Thyroid gland (tissue), 4 donors: ENCODE results near the gene FAN1. TPM values are rescaled to one million over a fixed set of nuclear protein-coding genes. Genes with fewer than 3 reads are reported as not detected.

Experiments used
- DNase-seq, 2 donors: peaks; one replicate each; pipeline ENCODE4 v3.0.0-alpha.2; 2019
- H3K27ac ChIP-seq, 3 donors: fragments of 200-600 bp; sonication (generic); 1 replicate in 2 of 3; 2 replicates in 1 of 3; pipeline ENCODE4 v1.5.1; 2016 to 2019; ENCODE audit warnings: mild to moderate bottlenecking in 1 of 3, moderate library complexity in 1 of 3
- H3K27me3 ChIP-seq: fragments of 200-600 bp; sonication (generic); one replicate; pipeline ENCODE4 v1.5.1; 2019
- H3K36me3 ChIP-seq, 2 donors: fragments of 200-600 bp; sonication (generic); one replicate each; pipeline ENCODE4 v1.5.1; 2016 to 2019
- H3K4me1 ChIP-seq, 2 donors: fragments of 200-600 bp; sonication (generic); one replicate each; pipeline ENCODE4 v1.5.1; 2017 to 2019
- H3K4me3 ChIP-seq, 3 donors: fragments of 200-600 bp; sonication (generic); replicated peaks in 1 of 3; 1 replicate in 2 of 3; 2 replicates in 1 of 3; pipeline ENCODE4 v1.5.1; 2016; ENCODE audit warnings: mild to moderate bottlenecking in 1 of 3
- H3K9me3 ChIP-seq: fragments of 200-600 bp; sonication (generic); one replicate; pipeline ENCODE4 v1.5.1; 2017
- CTCF ChIP-seq, 6 experiments: fragments of 200-600 bp in 3 of 6; fragments of 450-650 bp in 3 of 6; sonication (generic) in 3 of 6; IDR thresholded peaks; one replicate each; pipeline ENCODE4 v1.5.1; 2016 to 2019; ENCODE audit warnings: antibody characterized with exemption in 6 of 6, mild to moderate bottlenecking in 2 of 6, inconsistent platforms in 1 of 6, moderate library complexity in 1 of 6
- POLR2A ChIP-seq, 2 donors: fragments of 450-650 bp; IDR thresholded peaks; one replicate each; pipeline ENCODE4 v1.6.1; 2017; ENCODE audit warnings: antibody characterized with exemption in 2 of 2, mild to moderate bottlenecking in 2 of 2, moderate library complexity in 1 of 2
- WGBS, 2 donors: methylation state at CpG; one replicate each; pipeline ENCODE4 v1.1.5; 2017; 5-methylcytosine and 5-hydroxymethylcytosine counted together
- intact Hi-C: fragments of 100-400 bp; cut with DNase I; formaldehyde crosslinking; loops from one replicate; pipeline ENCODE4 v1.15.1; 2023
- total RNA-seq, 4 donors: library from RNA; depleted of rRNA; stranded (reverse); fragments of >200 nt; gene quantifications; one replicate each; pipeline ENCODE4 v1.2.3, GENCODE V29; 2016

The FAN1 gene
- total RNA-seq, 4 donors from 2014 or later: 24.9 to 26.6 (median 25.9) TPM

GRCh38 chr15:30927148-30927761, 23.5 kb downstream of the FAN1 start:
- no peaks in the 10 kb centered on the region for H3K27me3 ChIP-seq
- peaks cover 19 to 22% of the 10 kb centered on the region in 2 donors for H3K36me3 ChIP-seq
- H3K9me3 ChIP-seq: no peaks in the 10 kb centered on the region
- TF ChIP-seq POLR2A (IDR thresholded peaks at IDR 0.05) (no peak), CTCF (IDR thresholded peaks at IDR 0.05) (no peak)
- H3K27ac ChIP-seq: no peak overlapping the region
- peaks cover 25 to 28% of the 10 kb centered on the region in 2 donors for H3K4me1 ChIP-seq
- WGBS, 2 donors: 85 to 89% methylated on average over 6 to 7 of the region's 7 CpGs
- no peak for DNase-seq
- H3K4me3 ChIP-seq: no peak overlapping the region
- intact Hi-C loops: no loop called here

- Histone ChIP-seq H3K27ac (no peak overlapping the region), H3K27me3 (no peaks in the 10 kb centered on the region), H3K4me1 (peaks cover 17 to 20% of the 10 kb centered on the region in 2 donors), H3K36me3 (peaks cover 19 to 22% of the 10 kb centered on the region in 2 donors), H3K4me3 (no peak overlapping the region), H3K9me3 (no peaks in the 10 kb centered on the region)
- TF ChIP-seq CTCF (IDR thresholded peaks at IDR 0.05) (no peak), POLR2A (IDR thresholded peaks at IDR 0.05) (no peak)
- DNase-seq: no peak
- 98 to 99% methylated on average over 3 to 5 of the region's 5 CpGs for WGBS, 2 donors
- intact Hi-C loops: no loop called here
Measured at GRCh38 chr15:30928076-30928475, 24.4 kb downstream of the FAN1 start.

GRCh38 chr15:30929064-30929669, 25.5 kb downstream of the FAN1 start:
- TF ChIP-seq CTCF (IDR thresholded peaks at IDR 0.05): no peak
- TF ChIP-seq POLR2A (IDR thresholded peaks at IDR 0.05): no peak
- intact Hi-C loops: no loop called here
- 79 to 85% methylated on average over 10 of the region's 10 CpGs for WGBS, 2 donors

GRCh38 chr15:30929982-30930381, 26.3 kb downstream of the FAN1 start:
- TF ChIP-seq CTCF (IDR thresholded peaks at IDR 0.05) (no peak), POLR2A (IDR thresholded peaks at IDR 0.05) (no peak)
- Histone ChIP-seq H3K9me3 (no peaks in the 10 kb centered on the region), H3K4me1 (peaks cover 0 to 1% of the 10 kb centered on the region in 2 donors), H3K27me3 (no peaks in the 10 kb centered on the region), H3K4me3 (no peak overlapping the region), H3K36me3 (peaks cover 22 to 23% of the 10 kb centered on the region in 2 donors), H3K27ac (no peak overlapping the region)
- intact Hi-C loops: no loop called here
- WGBS, 2 donors: 95 to 96% methylated on average over 4 of the region's 4 CpGs
- DNase-seq: no peak

More at GRCh38 chr15:30929064-30929669, 25.5 kb downstream of the FAN1 start:
- no peak overlapping the region for H3K4me3 ChIP-seq
- H3K27me3 ChIP-seq: no peaks in the 10 kb centered on the region
- no peaks in the 10 kb centered on the region for H3K9me3 ChIP-seq
- no peak for DNase-seq
- no peak overlapping the region for H3K27ac ChIP-seq
- peaks cover 19 to 22% of the 10 kb centered on the region in 2 donors for H3K36me3 ChIP-seq
- H3K4me1 ChIP-seq: peaks cover 6 to 9% of the 10 kb centered on the region in 2 donors

GRCh38 chr15:30930422-30930821, 26.7 kb downstream of the FAN1 start:
- H3K27ac ChIP-seq: no peak overlapping the region
- no peak overlapping the region for H3K4me3 ChIP-seq
- peaks cover 19 to 23% of the 10 kb centered on the region in 2 donors for H3K36me3 ChIP-seq
- no peaks in the 10 kb centered on the region for H3K27me3 ChIP-seq
- H3K9me3 ChIP-seq: no peaks in the 10 kb centered on the region
- no peak for TF ChIP-seq POLR2A (IDR thresholded peaks at IDR 0.05)
- no peak for TF ChIP-seq CTCF (IDR thresholded peaks at IDR 0.05)
- H3K4me1 ChIP-seq: no peaks in the 10 kb centered on the region
- DNase-seq: no peak
- intact Hi-C loops: no loop called here
- WGBS, 2 donors: 83 to 90% methylated on average over 8 of the region's 8 CpGs
